Large intestine (tissue), 3 donors: ENCODE data around the gene MRPL11. TPM values are rescaled to one million over a fixed set of nuclear protein-coding genes. Genes with fewer than 3 reads are reported as not detected.
A peak's percentile ranks its signal among the peaks of the same experiment; 100 is the strongest.

Experiments
- DNase-seq, 2 donors: peaks; one replicate each; pipeline versions ENCODE4 v3.0.0 to v3.0.0-alpha.2; 2013
- H3K27ac ChIP-seq: one replicate; pipeline ENCODE4 v1.5.1; 2013; ENCODE audit warnings: low read length
- H3K27me3 ChIP-seq: 2 replicates; pipeline ENCODE4 v1.6.1; 2013; ENCODE audit warnings: low read length; ENCODE audit not compliant: control insufficient read depth, insufficient read depth
- H3K36me3 ChIP-seq: 2 replicates; pipeline ENCODE4 v1.6.1; 2013; ENCODE audit warnings: low read length; ENCODE audit not compliant: control insufficient read depth, insufficient read depth
- H3K4me1 ChIP-seq: one replicate; pipeline ENCODE4 v1.6.1; 2013; ENCODE audit warnings: low read length; ENCODE audit not compliant: control insufficient read depth, insufficient read depth
- H3K4me3 ChIP-seq: one replicate; pipeline ENCODE4 v1.5.1; 2013; ENCODE audit warnings: low read length
- H3K9me3 ChIP-seq: one replicate; pipeline ENCODE4 v1.6.1; 2013; ENCODE audit warnings: mild to moderate bottlenecking, low read depth, low read length, moderate library complexity; ENCODE audit not compliant: control insufficient read depth
- WGBS: methylation state at CpG from one replicate; pipeline ENCODE4 v1.1.5; 2013; ENCODE audit warnings: low lambda C conversion rate; ENCODE audit not compliant: insufficient coverage; 5-methylcytosine and 5-hydroxymethylcytosine counted together
- polyA plus RNA-seq: library from polyadenylated mRNA; unstranded; fragments of 120-200 nt; gene quantifications from one replicate; pipeline ENCODE4 v1.2.1, GENCODE V29; 2013

Gene MRPL11
- polyA plus RNA-seq, 1 donor: 69.5 TPM

DNA sequence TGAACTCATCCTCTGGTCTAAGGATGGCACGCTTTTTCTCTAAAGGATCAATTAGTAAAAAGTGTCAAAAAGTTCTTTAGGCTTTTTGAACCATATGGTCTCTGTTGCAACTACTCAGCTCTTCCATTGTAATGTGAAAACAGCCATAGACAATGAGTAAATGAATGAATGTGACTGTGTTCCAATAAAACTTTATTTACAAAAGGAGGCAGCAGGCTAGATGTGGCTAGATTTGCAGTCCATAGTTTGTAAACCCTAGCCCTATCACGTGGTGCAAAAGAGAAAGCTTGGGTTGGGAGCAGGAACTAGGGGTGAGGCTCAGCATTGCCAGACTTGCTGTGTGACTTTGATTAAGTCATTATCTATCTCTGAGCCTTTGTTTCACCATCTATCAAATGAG is 23.2 kb downstream of the MRPL11 start:
- no peaks in the 10 kb centered on the region for H3K36me3 ChIP-seq
- H3K27ac ChIP-seq: no peak overlapping the region
- no peak overlapping the region for H3K4me3 ChIP-seq
- peaks cover 39% of the 10 kb centered on the region for H3K27me3 ChIP-seq
- H3K9me3 ChIP-seq: peaks cover under 1% of the 10 kb centered on the region
- WGBS: no CpG with 5 or more reads among the region's 2 CpGs
- DNase-seq: no peak
- no peaks in the 10 kb centered on the region for H3K4me1 ChIP-seq

DNA sequence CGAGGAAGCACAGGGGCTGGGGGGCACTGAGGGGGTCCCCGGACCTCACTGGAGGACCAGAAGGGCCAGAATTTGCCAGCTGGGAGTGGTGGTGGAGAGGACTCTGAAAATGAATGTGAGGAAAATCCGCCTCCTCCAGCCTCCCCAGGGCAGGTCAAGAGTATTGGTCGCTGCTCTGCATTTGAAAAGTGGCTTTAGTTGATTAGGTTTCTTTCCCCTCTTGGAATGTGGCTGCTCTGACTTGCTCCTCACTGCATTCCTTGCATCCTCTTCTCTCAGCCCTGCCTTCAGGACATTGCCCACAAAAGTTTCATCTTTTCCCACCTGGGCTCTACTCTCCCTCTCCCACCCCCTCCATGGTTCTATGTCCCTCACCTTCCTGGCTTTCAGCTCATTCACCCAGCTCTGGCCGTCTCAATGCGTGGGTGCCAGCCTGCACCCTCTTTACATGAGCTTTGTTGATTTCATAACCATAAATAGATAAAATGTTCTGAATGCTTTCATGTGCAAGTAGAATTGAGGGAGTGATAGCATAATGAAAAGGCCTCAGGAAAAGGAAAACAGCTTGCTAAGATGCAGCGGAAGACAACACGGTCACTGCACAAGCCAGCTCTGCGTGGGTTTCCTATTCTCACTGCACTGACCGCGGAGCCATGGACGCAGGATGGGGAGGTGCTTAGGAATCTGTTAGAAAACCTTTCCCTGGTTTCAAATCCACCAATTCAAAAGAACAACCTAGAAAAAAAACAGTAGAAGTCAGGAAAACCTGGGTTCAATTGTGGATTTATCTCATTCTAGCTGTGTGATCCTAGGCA is 24.3 kb downstream of the MRPL11 start:
- no peaks in the 10 kb centered on the region for H3K9me3 ChIP-seq
- H3K4me3 ChIP-seq: no peak overlapping the region

DNA sequence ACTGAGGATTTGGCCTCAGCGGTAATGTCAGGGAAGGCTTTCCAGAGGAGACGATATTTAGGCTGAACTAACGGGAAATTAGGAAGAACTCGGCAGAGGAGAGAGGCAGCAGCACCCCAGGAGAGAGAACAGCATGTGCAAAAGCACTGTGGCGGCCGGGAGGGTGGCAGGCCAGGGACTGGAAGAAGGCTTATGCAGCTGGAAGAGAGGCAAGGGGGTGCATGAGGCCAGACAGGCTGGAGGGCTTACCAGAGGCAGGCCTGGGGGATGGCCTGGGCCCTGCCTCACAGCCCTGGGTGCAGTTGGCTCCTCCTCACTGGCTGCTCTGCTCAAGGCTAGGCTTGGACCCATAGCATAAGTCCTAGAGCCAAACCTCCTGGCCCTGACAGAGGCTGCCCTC is 25.5 kb downstream of the MRPL11 start:
- Histone ChIP-seq H3K4me3 (no peak overlapping the region), H3K9me3 (no peaks in the 10 kb centered on the region), H3K4me1 (no peaks in the 10 kb centered on the region), H3K27ac (no peak overlapping the region), H3K27me3 (peaks cover 38% of the 10 kb centered on the region), H3K36me3 (no peaks in the 10 kb centered on the region)
- whole genome bisulfite sequencing: 87% methylated on average over 3 of the region's 6 CpGs
- no peak for DNase-seq

More for the DNA sequence above, 24.3 kb downstream of the MRPL11 start:
- 70% methylated on average over 3 of the region's 12 CpGs for WGBS
- no peak overlapping the region for H3K27ac ChIP-seq
- H3K4me1 ChIP-seq: no peaks in the 10 kb centered on the region
- no peak for DNase-seq
- peaks cover 40% of the 10 kb centered on the region for H3K27me3 ChIP-seq
- no peaks in the 10 kb centered on the region for H3K36me3 ChIP-seq

DNA sequence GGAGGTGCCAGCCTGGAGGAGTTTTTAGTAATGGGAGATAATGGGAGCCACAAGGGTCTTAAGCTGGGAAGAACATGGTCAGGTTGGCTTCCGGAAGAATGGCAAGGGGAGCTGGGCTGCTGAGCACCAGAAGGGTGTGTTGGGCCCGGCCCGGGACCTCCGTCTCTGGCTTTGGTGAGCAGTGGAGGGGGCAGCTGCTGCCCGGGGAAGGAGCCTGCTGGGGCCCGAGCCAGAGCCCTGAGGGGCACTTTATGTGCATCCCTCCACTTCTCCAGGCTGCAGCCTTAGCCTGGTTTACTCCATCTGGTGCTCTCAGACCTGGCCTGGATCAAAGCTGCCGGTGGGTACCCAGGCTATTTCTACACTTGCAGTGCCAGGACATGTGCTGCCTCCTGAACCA is 26.5 kb downstream of the MRPL11 start:
- no peaks in the 10 kb centered on the region for H3K4me1 ChIP-seq
- no peak for DNase-seq
- no peaks in the 10 kb centered on the region for H3K9me3 ChIP-seq
- H3K36me3 ChIP-seq: no peaks in the 10 kb centered on the region
- H3K27ac ChIP-seq: no peak overlapping the region
- H3K4me3 ChIP-seq: peak overlapping the region; percentile 13
- peaks cover 40% of the 10 kb centered on the region for H3K27me3 ChIP-seq
- WGBS: no CpG with 5 or more reads among the region's 7 CpGs

DNA sequence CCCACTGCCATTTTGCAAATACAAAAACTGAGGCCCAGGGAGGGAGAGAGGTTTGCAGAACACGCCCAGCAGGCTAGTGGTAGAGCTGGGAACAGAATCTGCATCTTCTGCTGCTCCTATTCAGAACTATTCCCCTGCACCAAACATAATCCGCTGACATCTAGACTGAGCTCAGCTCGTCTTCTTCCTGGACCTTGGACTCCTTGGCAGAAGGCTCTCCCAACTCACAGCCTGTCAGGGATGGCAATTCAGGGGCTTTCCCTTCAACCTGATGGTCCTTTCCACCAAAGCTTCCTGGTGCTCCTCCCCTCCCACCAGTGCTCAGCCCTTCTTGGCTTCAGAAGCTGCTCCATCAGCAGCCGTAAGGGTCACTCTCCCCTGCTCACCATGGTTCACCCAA is 27.3 kb downstream of the MRPL11 start:
- Histone ChIP-seq H3K27me3 (peaks cover 41% of the 10 kb centered on the region), H3K4me1 (no peaks in the 10 kb centered on the region), H3K36me3 (no peaks in the 10 kb centered on the region), H3K9me3 (no peaks in the 10 kb centered on the region), H3K4me3 (peak overlapping the region; percentile 4), H3K27ac (no peak overlapping the region)
- DNase-seq: no peak
- WGBS: 0% methylated on average over 1 of the region's 4 CpGs

DNA sequence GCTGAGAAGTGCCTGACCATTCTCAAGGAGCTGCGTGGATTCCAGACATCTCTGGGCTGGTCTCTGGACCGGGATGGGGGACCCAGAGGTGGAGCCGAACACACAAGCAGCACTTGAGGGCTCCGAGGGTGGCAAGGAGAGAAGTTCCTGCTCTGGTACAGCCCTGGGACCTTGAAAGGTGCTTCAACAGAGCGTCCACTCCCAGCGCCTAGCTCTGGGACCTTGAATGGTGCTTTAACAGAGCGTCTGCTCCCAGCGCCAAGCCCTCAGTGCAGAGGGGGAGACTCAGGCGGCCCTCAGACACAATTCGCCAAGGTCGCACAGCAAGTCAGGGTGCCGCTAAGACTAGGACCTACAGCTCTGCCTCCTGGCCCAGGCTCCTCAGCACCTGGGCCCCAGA is 28.5 kb downstream of the MRPL11 start:
- Histone ChIP-seq H3K36me3 (no peaks in the 10 kb centered on the region), H3K4me1 (no peaks in the 10 kb centered on the region), H3K4me3 (no peak overlapping the region), H3K27ac (peak overlapping the region; percentile 7), H3K27me3 (peaks cover 43% of the 10 kb centered on the region), H3K9me3 (no peaks in the 10 kb centered on the region)
- WGBS: no CpG with 5 or more reads among the region's 12 CpGs
- DNase-seq: no peak

DNA sequence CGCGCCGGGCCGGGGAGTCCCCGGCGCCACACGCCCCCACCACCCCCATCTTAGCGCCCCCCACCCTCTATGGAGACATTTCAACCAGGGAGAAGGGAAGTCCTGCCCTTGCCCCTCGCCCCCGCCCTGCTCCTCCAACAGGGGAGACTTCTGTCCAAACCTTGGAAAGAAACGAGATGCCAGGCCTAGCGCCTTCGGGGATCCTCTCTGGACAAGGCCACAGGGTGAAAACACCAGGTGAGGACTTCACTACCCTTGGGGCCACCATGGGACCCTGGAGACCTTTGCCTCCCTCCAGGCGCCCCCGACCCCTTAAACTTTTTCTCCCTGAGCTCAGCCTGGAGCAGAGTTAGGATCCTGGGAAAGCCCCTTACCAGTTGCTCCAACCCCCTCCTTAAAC is 29.4 kb downstream of the MRPL11 start:
- no peak overlapping the region for H3K4me3 ChIP-seq
- H3K9me3 ChIP-seq: no peaks in the 10 kb centered on the region
- H3K36me3 ChIP-seq: no peaks in the 10 kb centered on the region
- no peak for DNase-seq
- H3K27ac ChIP-seq: peak overlapping the region; percentile 40
- peaks cover 38% of the 10 kb centered on the region for H3K27me3 ChIP-seq
- no peaks in the 10 kb centered on the region for H3K4me1 ChIP-seq
- no CpG with 5 or more reads among the region's 15 CpGs for WGBS

DNA sequence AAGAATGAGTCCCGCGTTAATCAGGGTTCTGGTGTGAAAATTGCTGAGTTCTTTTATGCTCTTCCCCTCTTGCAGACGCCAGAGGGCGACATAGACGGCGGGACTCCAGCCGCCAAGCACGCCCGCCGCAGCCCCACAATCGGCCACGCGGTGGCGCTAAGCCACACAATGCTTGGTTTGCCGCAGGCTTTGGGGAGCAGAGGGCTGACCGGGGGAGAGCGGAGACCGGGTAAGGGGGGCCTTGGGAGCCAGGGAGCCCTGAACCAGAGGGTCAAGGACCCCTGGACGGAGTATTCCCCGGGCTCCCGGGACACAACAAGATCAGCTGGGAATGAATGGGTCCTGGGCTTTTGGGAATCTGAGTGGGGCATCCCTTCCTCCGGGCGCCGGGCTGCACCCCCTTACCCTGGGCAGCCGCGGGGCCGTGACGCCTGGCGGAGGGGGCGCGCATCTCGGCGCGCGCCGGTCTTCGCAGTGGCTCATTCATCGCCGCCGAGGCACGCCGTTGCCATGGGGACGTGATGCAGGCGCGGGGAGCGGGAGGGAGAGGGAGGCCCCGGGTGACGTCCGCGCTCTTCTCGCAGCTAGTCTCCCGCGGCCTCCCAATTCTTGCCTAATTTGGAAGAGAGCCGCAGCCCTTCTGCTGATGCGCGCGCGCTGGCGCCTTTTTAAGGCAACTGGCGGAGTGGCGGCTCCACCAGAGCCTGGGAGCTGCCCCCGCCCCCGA is 30.0 kb downstream of the MRPL11 start:
- Histone ChIP-seq H3K27ac (peak overlapping the region; percentile 56), H3K4me3 (peak overlapping the region; percentile 34), H3K4me1 (no peaks in the 10 kb centered on the region), H3K27me3 (peaks cover 36% of the 10 kb centered on the region), H3K9me3 (no peaks in the 10 kb centered on the region), H3K36me3 (no peaks in the 10 kb centered on the region)
- peak; percentile 69 to 77 for DNase-seq
- WGBS: no CpG with 5 or more reads among the region's 63 CpGs

DNA sequence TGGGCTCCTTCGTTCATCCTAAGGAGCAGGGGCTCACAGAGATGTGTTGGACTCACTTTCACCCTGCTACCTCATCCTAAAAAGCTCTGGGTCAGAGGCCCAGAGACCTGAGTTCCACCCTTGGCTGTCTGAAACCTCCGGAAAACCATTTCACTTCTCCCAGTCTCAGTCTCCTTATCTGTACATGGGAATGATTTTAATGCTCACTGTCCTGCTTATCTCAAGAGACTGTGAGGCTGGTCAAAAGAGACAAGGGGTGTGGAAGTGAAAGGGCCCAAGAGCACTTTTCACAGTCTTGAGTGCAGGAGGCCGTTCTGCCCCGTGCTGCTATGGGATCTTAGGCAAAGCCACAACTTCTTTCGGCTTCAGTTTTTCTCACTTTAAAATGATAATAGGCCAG is 31.0 kb downstream of the MRPL11 start:
- no CpG with 5 or more reads among the region's 5 CpGs for WGBS
- no peak for DNase-seq
- no peaks in the 10 kb centered on the region for H3K36me3 ChIP-seq
- no peak overlapping the region for H3K4me3 ChIP-seq
- no peaks in the 10 kb centered on the region for H3K9me3 ChIP-seq
- H3K27me3 ChIP-seq: peaks cover 38% of the 10 kb centered on the region
- no peak overlapping the region for H3K27ac ChIP-seq
- no peaks in the 10 kb centered on the region for H3K4me1 ChIP-seq

DNA sequence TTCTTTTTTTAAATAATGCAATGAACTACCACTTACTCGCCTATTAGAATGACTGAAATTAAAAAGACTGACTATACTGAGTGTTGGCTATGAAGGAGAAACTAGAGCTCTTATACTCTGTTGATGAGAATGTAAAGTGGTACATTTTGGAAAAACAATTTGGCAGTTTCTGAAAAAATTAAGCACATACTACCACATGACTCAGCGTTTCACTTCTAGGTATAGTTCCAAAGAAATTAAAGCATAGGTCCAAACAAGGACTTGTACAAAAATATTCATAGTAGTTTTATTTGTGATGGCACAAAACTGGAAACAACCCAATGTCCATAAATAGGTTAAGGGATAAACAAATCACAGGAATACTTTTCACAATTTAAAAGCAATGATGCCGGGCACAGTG is 44.7 kb downstream of the MRPL11 start:
- peaks cover 2% of the 10 kb centered on the region for H3K27me3 ChIP-seq
- no peak for DNase-seq
- H3K9me3 ChIP-seq: no peaks in the 10 kb centered on the region
- WGBS: 100% methylated on average over 1 of the region's 3 CpGs
- no peaks in the 10 kb centered on the region for H3K4me1 ChIP-seq
- no peak overlapping the region for H3K4me3 ChIP-seq
- no peak overlapping the region for H3K27ac ChIP-seq
- no peaks in the 10 kb centered on the region for H3K36me3 ChIP-seq
